ENCODE measurements around the gene STRAP.

Gene STRAP

GRCh38 chr12:15882118-15882971, at the start of gene STRAP:
Gene STRAP, plus strand, starts transcription at chr12:15882387. Its CDS starts 321 bp downstream, at chr12:15882708.
- peak; percentile 99 for DNase-seq

GRCh38 chr12:15834575-15834974, 47.6 kb upstream of the STRAP start:
- no peak for DNase-seq

GRCh38 chr12:15837141-15837790, 44.9 kb upstream of the STRAP start:
- DNase-seq = no peak

GRCh38 chr12:15839041-15839440, 43.1 kb upstream of the STRAP start:
- DNase-seq = no peak

GRCh38 chr12:15839682-15840081, 42.5 kb upstream of the STRAP start:
- no peak for DNase-seq

GRCh38 chr12:15842108-15842507, 40.1 kb upstream of the STRAP start:
- no peak for DNase-seq

- DNase-seq = no peak
These were observed 35.3 kb upstream of the STRAP start for GRCh38 chr12:15846887-15847286.

- no peak for DNase-seq
These were observed 33.6 kb upstream of the STRAP start for GRCh38 chr12:15848606-15849005.

- no peak for DNase-seq
These were observed 31.1 kb upstream of the STRAP start for GRCh38 chr12:15851045-15851620.

- DNase-seq = no peak
These were observed 30.3 kb upstream of the STRAP start for GRCh38 chr12:15851919-15852318.

- DNase-seq = no peak
These were observed 29.8 kb upstream of the STRAP start for GRCh38 chr12:15852383-15852782.

GRCh38 chr12:15853877-15854276, 28.3 kb upstream of the STRAP start:
- no peak for DNase-seq

GRCh38 chr12:15854916-15855315, 27.3 kb upstream of the STRAP start:
- DNase-seq = no peak

- no peak for DNase-seq
These were observed 26.5 kb upstream of the STRAP start for GRCh38 chr12:15855646-15856045.

GRCh38 chr12:15856097-15856982, 25.8 kb upstream of the STRAP start:
- peak; percentile 51 for DNase-seq

- DNase-seq = no peak
These were observed 23.8 kb upstream of the STRAP start for GRCh38 chr12:15858353-15858752.

GRCh38 chr12:15859116-15859515, 23.1 kb upstream of the STRAP start:
- DNase-seq = no peak

GRCh38 chr12:15861404-15861803, 20.8 kb upstream of the STRAP start:
- DNase-seq = no peak

- no peak for DNase-seq
These were observed 19.3 kb upstream of the STRAP start for GRCh38 chr12:15862840-15863239.

GRCh38 chr12:15863372-15863771, 18.8 kb upstream of the STRAP start:
- DNase-seq = no peak

GRCh38 chr12:15863984-15864383, 18.2 kb upstream of the STRAP start:
- no peak for DNase-seq

- no peak for DNase-seq
These were observed 14.0 kb upstream of the STRAP start for GRCh38 chr12:15868186-15868585.

GRCh38 chr12:15873556-15873955, 8.6 kb upstream of the STRAP start:
- no peak for DNase-seq
